Activated CD8-positive, alpha-beta memory T cell treated with anti-CD3 and anti-CD28 coated beads for 24 hours (primary cell): ENCODE measurements around the gene L3MBTL1.

ENCODE experiments used
- DNase-seq: peaks from one replicate; pipeline ENCODE4 v3.0.0-alpha.2; 2020

L3MBTL1 gene

DNA sequence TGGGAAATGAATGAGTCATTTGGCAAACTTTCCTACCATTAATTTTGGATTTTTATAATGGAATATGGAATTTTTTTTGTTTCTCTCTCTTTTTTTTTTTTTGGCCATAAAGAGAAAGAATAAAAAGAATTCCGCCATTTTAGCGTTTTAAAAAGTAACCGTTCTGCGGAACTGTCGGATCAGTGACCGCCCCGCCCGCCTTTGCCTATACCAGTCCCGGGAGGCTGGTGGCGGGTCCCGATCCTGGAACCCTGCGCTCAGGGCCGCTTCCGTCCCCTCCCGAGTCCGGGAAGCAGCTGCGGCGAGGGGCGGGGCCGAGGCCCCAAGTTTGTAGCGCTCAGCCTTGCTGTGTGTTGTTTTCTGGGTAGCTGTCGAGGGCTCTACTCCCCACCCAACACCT, 609 bp downstream of the L3MBTL1 start:
- DNase-seq = peak; percentile 56

DNA sequence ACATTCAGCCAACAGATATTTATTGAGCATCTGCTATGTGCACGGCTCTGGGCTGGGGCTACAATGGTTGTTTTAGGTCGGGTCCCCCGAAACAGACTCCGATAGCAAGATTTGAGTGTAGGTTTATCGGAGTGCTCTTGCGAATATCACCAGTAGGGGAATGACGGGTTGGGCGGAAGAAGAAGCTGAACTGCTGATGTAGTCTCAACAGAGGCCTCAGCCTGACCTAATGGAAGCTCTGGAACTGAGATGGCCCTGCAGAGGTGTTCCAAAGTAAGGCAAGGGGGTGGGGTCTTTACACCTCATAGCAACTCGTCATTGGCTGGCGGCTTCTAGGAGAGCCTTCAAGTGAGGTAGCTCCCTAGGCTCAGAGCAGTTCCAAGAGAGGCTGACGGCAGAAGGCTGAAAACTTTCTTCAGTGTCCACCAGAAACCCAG, 1.1 kb downstream of the L3MBTL1 start:
- no peak for DNase-seq

DNA sequence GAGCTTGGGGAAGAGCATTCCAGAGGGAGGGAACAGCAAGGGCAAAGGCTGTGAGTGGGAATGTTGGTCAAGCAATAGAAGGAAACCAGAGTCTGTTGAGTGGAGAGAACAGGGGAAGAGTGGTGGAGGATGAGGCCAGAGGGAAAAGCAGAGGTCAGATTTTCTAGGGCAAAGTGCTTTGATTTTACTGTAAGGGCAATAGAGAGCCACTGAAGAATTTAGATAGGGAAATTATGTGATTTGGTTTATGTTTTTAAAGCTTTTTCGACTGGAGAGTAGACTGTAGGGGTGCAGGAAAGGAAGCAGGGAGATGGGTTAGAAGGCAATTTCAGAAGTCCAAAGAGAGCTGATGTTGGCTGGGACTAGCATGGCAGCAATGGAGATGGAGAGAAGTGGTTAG, 4.4 kb downstream of the L3MBTL1 start:
- DNase-seq = no peak

DNA sequence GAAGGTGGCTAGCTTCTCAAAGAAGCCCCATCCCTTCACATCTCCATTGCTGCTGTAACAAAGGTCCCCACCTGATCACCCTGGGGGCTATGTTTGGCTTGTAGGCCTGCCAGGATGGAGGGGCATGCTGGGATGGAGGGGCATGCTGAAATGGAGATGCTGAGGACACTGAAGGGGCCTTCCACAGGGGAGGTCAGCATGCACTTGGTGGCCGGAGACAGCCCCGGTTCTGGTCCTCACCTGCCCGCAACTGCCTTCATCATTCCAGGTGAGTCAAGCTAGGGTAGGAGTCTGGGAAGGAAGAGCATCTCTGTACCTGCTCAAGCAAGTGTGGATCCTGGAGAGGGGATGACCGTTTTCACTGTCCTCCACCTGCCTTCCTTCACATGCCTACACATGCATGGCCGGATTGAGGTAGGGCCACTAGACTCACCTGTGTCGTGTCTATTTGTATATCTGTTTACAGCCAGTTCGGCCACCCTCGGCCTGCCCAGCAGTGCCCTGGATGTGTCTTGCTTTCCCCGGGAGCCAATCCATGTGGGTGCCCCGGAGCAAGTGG, 6.0 kb downstream of the L3MBTL1 start:
- DNase-seq = no peak

DNA sequence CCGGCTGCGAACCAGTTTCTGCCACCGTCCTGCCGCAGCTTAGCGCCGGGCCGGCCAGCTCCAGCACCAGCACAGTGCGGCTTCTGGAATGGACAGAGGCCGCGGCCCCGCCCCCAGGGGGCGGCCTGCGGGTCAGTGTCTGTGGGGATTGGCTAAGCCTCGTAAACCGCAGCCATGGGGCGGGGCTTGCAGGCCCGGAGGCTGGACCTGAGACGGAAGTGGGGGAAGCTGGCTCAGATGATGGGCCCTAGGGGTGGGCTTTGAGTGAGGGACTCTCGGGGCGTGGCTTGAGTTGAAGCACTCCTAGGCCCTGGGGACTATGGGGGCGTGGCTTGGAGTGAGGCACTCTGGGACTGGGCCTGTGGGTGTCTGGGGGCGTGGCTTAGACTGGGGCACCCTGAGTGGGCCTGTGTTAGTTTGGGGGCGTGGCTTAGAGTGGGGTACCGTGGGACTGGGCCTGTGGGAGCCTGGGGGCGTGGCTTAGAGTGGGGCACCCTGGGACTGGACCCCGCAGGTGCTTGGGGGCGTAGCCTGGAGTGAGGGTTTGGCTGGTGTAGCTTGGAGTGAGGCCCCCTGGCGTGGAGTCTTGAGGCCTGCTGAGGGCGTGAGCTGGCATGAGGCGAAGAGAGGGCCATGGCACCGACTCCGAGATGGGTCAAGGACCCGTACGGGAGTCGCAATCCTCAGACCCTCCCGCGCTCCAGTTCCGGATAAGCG, 6.6 kb downstream of the L3MBTL1 start:
- peak; percentile 93 for DNase-seq

DNA sequence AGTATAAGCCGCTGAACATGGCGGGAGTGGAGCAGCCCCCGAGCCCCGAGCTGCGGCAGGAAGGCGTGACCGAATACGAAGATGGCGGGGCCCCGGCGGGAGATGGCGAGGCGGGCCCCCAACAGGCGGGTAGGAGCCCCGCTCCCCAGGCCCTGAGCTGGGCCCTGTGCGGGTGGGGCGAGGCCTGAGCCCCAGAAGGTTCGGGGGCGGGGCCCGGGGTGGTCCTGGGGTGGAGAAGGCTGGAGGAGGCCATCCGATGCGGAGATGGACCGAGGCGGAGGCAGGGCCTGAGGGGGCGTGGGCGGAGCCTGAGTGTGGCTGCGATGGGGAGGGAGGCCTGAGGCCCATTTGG, 7.1 kb downstream of the L3MBTL1 start:
- no peak for DNase-seq

DNA sequence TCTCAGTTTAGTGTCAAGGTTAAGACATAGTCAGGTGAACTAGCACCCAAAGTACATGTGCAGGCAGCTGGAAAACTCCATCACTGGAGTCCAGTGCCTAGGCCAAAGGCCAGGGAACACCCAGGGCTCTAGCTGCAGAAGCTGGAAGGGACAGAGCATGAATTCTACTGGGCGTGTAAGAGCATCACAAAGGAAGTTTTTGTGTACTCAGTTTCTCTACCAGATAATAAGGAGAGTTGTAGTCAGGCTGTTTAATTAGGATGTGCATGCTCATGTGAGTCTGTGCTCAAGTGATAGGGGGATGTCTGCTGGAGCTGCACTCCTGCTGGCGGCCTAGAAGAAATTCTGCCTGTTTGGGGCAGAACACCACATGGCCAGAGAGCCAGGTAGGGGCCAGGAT, 8.1 kb downstream of the L3MBTL1 start:
- DNase-seq = no peak

DNA sequence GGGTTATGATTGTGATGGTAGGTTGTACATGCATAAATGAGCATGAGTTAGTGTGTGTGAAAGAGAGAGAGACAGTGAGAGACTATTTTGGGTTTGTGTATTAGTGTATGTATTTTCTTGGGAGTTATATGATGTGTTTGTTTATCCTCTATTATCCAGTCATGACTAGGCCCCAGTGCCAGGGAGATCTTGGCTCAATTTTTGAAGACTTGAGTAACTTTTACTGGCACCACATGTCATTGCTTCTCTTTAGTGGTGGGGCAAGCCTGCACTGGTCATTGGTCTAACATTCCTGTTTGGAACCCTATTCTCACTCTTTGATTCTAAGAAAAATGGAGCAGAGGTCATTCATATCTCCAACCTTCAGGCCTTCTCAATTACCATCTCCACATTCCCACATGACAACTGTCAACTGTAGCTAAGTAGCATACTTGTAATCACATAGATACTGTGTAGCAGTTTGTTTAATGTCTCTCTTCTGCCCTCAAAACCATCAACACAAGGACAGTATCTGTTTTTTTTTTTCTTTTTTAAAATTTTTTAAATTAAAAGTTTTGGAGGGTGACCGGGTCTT, 8.8 kb downstream of the L3MBTL1 start:
- no peak for DNase-seq

DNA sequence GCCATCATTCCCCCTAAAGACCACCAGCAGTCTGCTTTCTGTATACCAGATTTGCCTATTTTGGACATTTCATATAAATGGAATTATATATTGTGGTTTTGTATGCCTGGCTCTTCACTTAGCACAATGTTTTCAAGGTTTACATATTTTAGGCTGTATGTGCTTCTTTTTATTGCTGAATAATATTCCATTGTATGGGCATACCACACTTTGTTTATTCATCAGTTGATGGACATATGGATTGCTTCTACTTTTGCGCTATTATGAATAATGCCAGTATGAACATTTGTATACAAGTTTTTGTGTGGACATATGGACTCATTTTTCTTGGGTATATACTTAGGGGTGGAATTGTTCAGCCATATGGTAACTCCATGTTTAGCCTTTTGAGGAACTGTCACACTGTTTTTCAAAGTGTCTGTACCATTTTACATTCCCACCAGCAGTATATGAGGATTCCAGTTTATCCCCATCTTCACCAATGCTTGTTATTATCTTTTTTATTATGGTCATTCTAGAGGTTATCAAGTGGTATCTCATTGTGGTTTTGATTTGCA, 12.7 kb downstream of the L3MBTL1 start:
- DNase-seq = no peak

DNA sequence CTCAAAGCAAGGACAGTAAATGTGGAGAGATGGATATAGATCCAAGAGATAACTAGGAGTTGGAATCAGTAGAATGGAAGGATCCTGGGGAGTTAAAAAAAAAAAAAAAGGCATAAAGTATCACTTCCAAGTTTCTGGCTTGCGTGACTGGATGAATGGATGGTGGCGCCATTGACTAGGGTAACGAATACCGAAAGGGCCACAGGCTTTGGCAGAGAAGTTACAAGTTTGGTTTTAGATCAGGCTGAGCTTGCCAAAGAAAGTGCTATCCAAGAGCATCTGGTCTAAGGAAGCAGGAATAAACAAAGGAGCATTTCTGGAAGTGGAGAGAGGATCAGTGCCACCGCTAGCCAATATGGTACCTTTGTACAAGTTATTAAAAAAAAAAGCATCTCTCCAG, 17.5 kb downstream of the L3MBTL1 start:
- no peak for DNase-seq

DNA sequence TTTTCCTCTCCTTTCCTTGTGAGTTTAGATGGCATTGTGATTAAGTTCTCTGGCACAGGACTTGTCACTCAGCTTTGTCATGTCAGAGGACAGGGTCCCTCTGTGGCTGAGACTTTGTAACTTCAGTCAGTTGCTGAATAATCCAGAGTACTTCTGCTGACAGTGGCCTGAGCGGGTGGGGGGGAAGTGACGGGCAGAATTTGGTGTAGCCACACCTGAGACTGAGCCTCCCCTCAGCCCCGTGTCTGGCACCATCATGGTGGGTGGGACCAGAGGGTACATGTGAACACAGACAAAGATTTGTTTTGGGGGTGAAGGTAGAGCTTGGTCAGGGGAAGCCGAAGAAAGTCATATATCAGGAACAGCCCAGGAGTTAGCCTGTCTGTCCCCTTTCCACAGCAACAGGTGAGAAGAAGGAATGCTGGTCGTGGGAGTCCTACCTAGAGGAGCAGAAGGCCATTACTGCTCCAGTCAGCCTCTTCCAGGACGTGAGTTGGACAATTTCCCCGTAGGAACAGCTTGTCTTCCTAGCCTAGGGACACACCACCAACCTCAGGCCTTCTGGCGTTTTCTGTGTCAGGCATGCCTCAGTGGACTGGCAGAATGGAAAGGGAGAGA, 20.9 kb downstream of the L3MBTL1 start:
- DNase-seq = no peak

DNA sequence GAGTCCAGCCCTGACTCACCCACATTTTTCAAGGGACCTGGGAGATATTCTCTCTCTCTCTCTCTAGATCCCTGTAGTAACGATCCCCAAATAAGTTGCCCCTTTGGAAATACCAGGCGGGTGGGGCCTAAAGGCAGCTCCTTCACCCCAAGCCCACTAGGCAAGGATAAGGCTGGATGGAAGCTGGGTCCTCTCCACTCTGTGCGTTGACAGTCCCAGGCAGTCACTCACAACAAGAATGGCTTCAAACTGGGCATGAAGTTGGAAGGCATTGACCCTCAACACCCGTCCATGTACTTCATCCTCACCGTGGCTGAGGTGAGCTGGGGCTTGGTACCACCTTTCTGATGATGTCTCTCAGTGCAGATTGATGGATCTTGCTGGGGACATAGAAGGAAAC, 21.6 kb downstream of the L3MBTL1 start:
- DNase-seq = no peak

DNA sequence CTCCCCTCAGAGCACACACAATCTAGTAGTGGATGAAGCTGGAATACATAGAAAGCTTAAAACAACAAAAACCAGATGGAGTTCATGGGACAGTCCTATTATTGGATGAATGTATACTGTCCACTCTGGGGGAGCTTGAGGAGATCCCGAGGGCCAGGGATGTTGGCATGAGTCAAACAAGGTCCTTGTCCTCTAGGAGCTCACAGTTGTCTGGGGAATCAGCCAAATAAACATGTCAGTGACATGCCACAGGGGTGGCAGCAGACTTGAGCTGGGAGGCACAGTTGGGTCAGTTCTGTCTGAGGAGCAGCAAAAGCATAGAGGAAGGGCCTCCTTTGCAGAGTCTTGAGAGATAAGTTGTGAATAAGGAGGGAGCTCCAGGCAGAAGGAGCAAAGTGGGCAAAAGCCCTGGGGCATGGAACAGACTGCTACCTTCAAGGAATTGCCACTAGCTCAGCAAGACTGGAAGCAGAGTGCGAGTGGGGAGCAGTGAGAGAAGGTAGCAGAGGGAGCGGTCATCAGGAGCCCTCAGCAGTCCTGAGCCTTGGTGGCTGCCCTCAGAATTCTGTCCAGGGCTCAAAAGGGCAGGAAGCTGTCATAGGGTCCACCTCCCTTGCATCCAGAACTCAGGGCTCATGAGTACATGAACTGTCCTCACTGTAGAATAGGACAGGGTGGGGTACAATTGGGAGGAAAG, 22.1 kb downstream of the L3MBTL1 start:
- no peak for DNase-seq

DNA sequence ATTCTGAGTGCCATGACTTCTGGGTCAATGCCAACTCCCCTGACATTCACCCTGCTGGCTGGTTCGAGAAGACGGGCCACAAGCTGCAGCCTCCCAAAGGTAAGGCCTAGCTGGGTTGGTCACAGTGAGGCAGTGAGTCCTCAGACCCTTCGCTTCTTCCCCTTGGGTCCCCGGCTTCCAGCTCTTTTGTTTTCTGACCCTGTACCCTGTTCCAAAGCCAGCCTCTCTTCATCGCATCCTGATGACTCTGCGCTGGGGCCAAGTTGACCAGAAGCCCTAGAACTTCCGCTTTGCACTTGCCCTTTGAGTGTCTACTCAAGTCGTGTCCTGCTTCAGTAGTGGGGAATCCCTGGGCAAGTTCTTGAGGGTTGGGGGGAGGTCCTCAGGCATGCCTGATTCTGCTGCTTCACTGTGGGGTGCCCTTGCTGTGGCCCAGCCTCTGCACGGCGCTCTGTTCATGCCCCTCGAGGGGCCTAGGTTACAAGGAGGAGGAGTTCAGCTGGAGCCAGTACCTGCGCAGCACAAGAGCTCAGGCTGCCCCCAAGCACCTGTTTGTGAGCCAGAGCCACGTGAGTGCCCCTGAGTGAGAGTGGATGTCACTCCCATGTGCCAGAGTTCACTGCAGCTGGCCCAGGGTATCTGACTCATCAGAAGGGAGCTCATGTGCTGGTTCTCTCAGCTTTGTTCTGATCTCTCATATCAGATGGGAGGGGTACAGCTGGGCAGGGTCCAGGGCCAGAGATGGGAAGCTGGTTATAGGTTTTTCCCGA, 23.0 kb downstream of the L3MBTL1 start:
- DNase-seq = no peak

DNA sequence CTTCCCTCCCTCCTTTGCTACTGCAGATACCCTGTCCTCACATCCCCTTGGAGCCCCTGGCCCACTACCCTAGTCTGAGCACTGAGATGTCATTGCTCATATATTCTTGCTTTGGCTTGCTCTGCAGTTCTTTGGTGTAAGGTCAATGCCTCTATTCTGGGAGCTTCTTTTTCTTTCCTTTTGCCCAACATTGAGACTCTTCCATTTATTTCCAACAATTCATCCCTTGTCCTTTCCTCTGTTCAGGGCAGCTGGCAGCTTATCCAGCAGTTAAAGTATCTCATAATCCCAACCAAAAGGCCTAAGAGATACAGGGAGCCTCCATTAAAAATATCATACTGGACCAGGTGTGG, 23.6 kb downstream of the L3MBTL1 start:
- no peak for DNase-seq

DNA sequence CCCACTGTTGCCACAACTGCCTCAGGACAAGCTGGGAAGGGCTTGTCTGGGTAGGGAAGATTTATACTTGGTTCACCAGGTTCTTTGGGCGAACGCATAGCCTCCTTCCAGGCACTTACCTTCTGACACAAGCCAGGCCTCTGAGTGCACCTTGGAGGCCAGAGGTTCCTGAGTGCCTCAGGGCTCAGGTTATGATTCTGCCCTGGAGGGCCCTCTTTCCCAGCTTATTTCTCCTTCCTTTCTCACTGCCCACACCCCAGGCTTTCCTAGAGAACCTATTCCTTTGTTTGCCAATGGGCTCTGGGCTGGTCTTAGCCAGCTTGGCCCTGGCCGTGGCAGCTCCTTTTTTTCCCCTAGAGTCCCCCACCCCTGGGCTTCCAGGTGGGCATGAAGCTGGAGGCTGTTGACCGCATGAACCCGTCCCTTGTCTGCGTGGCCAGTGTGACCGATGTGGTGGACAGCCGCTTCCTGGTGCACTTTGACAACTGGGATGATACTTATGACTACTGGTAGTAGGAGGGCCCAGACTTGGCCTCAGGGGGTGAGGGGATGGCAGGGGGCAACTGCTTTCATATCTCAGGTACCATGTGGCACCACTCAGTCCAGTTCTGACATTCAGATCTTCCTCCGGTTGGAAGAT, 25.0 kb downstream of the L3MBTL1 start:
- DNase-seq = no peak

DNA sequence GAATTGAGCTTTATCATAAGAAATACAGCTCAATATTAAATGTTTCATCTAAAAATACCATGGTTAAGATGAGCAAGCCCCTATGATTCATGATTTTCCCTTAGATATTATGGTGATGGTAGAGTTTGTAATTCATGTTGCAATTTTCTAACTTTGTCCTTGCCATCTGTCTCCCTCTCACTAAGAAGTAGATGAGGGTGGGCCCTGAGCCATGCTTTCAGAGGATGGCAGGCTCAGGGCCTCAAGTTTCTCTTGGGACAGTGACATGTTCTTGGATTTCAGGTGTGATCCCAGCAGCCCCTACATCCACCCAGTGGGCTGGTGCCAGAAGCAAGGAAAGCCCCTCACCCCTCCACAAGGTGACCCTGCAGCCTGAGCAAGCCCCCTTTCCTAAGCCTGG, 25.6 kb downstream of the L3MBTL1 start:
- DNase-seq = no peak

DNA sequence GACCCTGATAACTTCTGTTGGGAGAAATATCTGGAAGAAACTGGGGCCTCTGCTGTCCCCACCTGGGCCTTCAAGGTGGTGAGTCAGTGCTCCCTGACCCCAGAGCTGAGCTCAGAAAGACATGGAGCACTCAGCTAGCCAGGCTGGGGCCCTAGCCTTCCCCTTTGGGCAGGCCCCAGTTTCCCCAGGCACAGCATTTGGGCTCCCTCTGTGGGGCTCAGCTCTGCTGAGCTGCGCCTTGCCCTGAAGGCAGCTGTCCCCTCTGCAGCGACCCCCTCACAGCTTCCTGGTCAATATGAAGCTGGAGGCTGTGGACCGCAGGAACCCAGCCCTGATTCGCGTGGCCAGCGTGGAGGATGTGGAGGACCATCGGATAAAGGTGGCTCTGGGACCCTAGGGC, 26.5 kb downstream of the L3MBTL1 start:
- DNase-seq = no peak

DNA sequence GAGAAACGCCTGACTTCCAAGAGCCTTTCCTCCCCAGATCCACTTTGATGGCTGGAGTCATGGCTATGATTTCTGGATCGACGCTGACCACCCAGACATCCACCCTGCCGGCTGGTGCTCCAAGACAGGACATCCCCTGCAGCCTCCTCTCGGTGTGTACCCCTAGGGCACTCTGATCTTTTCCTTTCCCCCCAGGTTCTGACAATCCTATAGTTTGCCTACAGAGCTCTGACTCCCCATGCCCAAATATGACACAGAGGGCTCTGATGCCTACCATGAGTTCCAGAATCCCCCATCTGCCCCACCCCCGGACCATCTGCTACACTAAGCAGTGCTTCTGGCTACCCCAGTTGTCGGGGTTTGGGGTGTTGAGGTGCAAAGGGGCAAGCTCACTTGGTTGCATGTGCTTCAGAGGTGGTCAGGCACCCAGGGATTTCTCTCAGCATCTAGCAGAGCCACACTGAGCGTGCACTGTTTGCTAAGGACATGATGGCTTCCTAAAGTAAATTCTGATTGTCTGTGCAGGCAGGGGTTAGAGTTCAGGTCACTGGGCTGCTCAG, 27.4 kb downstream of the L3MBTL1 start:
- DNase-seq = no peak

DNA sequence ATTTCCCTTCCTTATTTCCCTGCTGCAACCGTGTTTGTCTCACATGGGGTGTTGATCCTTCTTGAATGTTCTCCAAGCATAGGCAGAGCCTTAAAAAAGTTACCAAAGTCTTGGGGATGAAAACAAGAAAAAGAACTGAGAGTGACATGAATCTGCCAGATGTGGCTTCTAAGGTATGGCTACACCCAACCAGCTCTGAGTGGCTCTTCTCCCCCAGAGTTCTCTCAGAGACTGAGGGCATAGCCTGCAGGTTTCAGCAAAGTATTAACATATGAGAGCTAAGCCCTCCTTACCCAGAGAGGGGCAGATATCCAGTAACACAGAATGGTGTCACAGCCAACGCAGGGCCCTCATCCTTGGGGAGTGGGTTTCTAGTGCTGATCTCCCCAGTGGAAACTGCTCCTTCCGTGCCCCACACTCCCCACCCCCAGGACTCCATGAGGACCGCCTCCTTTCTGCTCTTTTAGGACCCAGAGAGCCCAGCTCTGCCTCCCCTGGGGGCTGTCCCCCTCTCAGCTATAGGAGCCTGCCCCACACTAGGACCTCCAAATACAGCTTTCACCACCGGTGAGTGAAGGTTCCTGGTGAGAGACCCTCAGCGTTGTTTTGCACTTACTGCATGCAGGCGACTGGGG, 28.0 kb downstream of the L3MBTL1 start:
- DNase-seq = no peak
